ENCODE results near the gene KLK13. TPM values are rescaled to one million over a fixed set of nuclear protein-coding genes. Genes with fewer than 3 reads are reported as not detected.

Gene KLK13
- total and polyA plus RNA-seq, 2 of the 13 experiments (the other 11 are each of a cell fraction or from before 2014, with no cell fraction given): 0.09 TPM; not detected in 1

DNA sequence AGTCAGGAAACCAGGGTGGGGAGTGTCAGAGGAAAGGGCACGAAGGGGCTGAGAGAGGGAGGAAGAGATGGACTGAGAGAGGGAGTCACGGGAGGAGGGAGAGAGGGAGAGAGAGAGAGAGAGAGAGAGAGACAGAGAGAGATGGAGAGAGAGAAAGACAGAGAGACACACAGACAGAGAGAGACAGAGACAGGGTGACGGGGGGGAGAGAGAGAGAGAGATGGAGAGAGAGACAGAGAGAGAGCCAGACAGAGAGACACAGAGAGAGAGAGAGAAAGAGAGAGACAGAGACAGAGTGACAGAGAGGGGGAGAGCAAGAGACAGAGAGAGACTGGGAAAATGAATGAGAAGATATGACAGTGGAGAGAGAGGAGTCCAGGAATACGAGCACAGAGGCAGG lies 18.3 kb upstream of the KLK13 start (continued):
- TF ChIP-seq NFYC (CRISPR knock-in tag; IDR thresholded peaks at IDR 0.05): no peak

DNA sequence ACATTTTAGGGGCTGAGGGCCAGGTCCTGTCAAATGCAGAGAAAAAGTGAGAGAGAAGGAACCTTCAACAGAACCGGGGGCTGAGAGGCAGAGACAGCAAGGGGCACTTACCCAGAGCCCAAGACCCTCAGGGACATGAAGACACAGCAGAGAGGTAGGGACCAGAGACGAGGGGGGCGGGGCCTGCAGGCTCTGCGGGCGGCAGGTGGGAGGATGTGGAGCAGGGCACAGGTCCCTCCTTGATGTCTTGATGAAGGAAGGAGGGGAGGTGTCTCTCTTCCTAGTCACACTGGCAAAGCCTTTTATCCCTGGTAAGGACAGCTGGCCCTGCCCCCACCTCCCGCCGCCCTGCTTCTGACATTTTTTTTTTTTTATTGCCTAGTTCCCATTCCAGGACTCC lies 17.7 kb upstream of the KLK13 start, which contains the start of gene KLK14:
Gene KLK14, minus strand, starts transcription at position 277 of the 400 bp plus-strand sequence. Its CDS starts 273 bp downstream, at position 4.
- 1% methylated on average over 7 of the region's 7 CpGs for WGBS (ENCODE audit: low lambda C conversion rate)
- Histone ChIP-seq H3K9ac (ENCODE audit: insufficient read depth, low read depth, low read length) (no peak within 1 kb of the TSS), H3K79me2 (ENCODE audit: insufficient read depth, low read length) (no peaks in the 10 kb centered on the region), H4K20me1 (ENCODE audit: insufficient read depth, low read length) (no peaks in the 10 kb centered on the region), H3K27ac (ENCODE audit: extremely low read length, insufficient read depth, low read length) (no peak within 1 kb of the TSS), H3K4me2 (ENCODE audit: low read depth, low read length) (no peak within 1 kb of the TSS), H2AFZ (ENCODE audit: low read length) (no peak within 1 kb of the TSS), H3K27me3 (ENCODE audit: control insufficient read depth in 1 of 2, insufficient read depth in 2 of 2, low read length in 2 of 2) (peaks cover 3 to 36% of the 10 kb centered on the region in 2 experiments; a peak in 4 of 5 replicates), H3K4me3 (replicated peaks in 1 of 3; ENCODE audit: insufficient read depth in 1 of 3, low read depth in 2 of 3, low read length in 3 of 3) (no peak within 1 kb of the TSS), H3K4me1 (ENCODE audit: insufficient read depth, low read length) (no peaks in the 10 kb centered on the region), H3K36me3 (replicated peaks in 1 of 2; ENCODE audit: control insufficient read depth in 1 of 2, insufficient read depth in 2 of 2, low read length in 2 of 2) (no peaks in the 10 kb centered on the region), H3K9me3 (ENCODE audit: low read length) (no peaks in the 10 kb centered on the region)
- intact Hi-C loops (cut with micrococcal nuclease; ENCODE audit: unreplicated experiment): no loop called here
- no peak for FAIRE-seq
- in situ Hi-C loops (cut with HindIII; ENCODE audit: extremely low pct_ligation_motif_present, low pct_unique_long_range_greater_than_20kb): loop anchor here (25.0 kb wide), 1 partner anchor 145 kb away; no protein-coding TSS in a partner anchor
- POLR2A ChIA-PET: no interaction called here
- TF ChIP-seq, protein P1, sequence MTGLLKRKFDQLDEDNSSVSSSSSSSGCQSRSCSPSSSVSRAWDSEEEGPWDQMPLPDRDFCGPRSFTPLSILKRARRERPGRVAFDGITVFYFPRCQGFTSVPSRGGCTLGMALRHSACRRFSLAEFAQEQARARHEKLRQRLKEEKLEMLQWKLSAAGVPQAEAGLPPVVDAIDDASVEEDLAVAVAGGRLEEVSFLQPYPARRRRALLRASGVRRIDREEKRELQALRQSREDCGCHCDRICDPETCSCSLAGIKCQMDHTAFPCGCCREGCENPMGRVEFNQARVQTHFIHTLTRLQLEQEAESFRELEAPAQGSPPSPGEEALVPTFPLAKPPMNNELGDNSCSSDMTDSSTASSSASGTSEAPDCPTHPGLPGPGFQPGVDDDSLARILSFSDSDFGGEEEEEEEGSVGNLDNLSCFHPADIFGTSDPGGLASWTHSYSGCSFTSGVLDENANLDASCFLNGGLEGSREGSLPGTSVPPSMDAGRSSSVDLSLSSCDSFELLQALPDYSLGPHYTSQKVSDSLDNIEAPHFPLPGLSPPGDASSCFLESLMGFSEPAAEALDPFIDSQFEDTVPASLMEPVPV (CRISPR knock-in tag; IDR thresholded peaks at IDR 0.05): no peak
- TF ChIP-seq, protein P2, sequence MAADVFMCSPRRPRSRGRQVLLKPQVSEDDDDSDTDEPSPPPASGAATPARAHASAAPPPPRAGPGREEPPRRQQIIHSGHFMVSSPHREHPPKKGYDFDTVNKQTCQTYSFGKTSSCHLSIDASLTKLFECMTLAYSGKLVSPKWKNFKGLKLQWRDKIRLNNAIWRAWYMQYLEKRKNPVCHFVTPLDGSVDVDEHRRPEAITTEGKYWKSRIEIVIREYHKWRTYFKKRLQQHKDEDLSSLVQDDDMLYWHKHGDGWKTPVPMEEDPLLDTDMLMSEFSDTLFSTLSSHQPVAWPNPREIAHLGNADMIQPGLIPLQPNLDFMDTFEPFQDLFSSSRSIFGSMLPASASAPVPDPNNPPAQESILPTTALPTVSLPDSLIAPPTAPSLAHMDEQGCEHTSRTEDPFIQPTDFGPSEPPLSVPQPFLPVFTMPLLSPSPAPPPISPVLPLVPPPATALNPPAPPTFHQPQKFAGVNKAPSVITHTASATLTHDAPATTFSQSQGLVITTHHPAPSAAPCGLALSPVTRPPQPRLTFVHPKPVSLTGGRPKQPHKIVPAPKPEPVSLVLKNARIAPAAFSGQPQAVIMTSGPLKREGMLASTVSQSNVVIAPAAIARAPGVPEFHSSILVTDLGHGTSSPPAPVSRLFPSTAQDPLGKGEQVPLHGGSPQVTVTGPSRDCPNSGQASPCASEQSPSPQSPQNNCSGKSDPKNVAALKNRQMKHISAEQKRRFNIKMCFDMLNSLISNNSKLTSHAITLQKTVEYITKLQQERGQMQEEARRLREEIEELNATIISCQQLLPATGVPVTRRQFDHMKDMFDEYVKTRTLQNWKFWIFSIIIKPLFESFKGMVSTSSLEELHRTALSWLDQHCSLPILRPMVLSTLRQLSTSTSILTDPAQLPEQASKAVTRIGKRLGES (CRISPR knock-in tag; IDR thresholded peaks at IDR 0.05; ENCODE audit: borderline replicate concordance): no peak
- TF ChIP-seq RFX3 (CRISPR knock-in tag; IDR thresholded peaks at IDR 0.05): no peak
- no peak for DNase-seq (ENCODE audit: low spot score)
- CTCF ChIA-PET (ENCODE audit: low intra/inter-chr PET ratio, low total read pairs): no interaction called here
- no TSS peak for BruUV-seq (replicated peaks)
- ATAC-seq: no peak
